Natural killer cell (primary cell): Measurements from ENCODE around the gene SNRNP25. TPM values are rescaled to one million over a fixed set of nuclear protein-coding genes. Genes with fewer than 3 reads are reported as not detected.

ENCODE experiments used
- ATAC-seq, 3 donors: fragments of 150-1000 bp in 2 of 3; fragments of 200-7000 bp in 1 of 3; cut with Tn5 transposase; 1 replicate in 1 of 3; 2 replicates in 2 of 3; pipeline ENCODE4 v1.10.0; 2021; ENCODE audit warnings: mild to moderate bottlenecking in 2 of 3, moderate library complexity in 2 of 3
- DNase-seq, 2 donors: peaks; one replicate each; pipeline versions ENCODE4 v3.0.0 to v3.0.0-alpha.2; 2013 to 2021; ENCODE audit warnings: mixed read lengths in 1 of 2
- H3K27ac ChIP-seq: one replicate; pipeline ENCODE4 v1.5.1; 2013; ENCODE audit warnings: mild to moderate bottlenecking, low read length
- H3K27me3 ChIP-seq: one replicate; pipeline ENCODE4 v1.6.1; 2013; ENCODE audit warnings: low read length; ENCODE audit not compliant: control insufficient read depth, insufficient read depth
- H3K36me3 ChIP-seq: one replicate; pipeline ENCODE4 v1.6.1; 2013; ENCODE audit warnings: low read length; ENCODE audit not compliant: control insufficient read depth, insufficient read depth
- H3K4me1 ChIP-seq: one replicate; pipeline ENCODE4 v1.6.1; 2013; ENCODE audit warnings: low read length; ENCODE audit not compliant: control insufficient read depth, insufficient read depth
- H3K4me3 ChIP-seq: one replicate; pipeline ENCODE4 v1.5.1; 2013; ENCODE audit warnings: low read length
- H3K9me3 ChIP-seq: one replicate; pipeline ENCODE4 v1.6.1; 2013; ENCODE audit warnings: low read length; ENCODE audit not compliant: control insufficient read depth, insufficient read depth
- H3K27ac Mint-ChIP-seq, 2 donors: one replicate each; pipeline ENCODE4 v1.8.0; 2022; ENCODE audit warnings: mild to moderate bottlenecking in 2 of 2, mixed read lengths in 2 of 2, moderate library complexity in 1 of 2
- H3K27me3 Mint-ChIP-seq, 2 donors: one replicate each; pipeline ENCODE4 v1.8.0; 2022; ENCODE audit warnings: low read depth in 2 of 2, mixed read lengths in 2 of 2
- H3K36me3 Mint-ChIP-seq: one replicate; pipeline ENCODE4 v1.8.0; 2022; ENCODE audit warnings: mixed read lengths
- H3K4me1 Mint-ChIP-seq, 2 donors: one replicate each; pipeline ENCODE4 v1.8.0; 2022; ENCODE audit warnings: mixed read lengths in 2 of 2
- H3K4me3 Mint-ChIP-seq: one replicate; pipeline ENCODE4 v1.8.0; 2022; ENCODE audit warnings: mild to moderate bottlenecking, moderate library complexity, mixed read lengths
- H3K9me3 Mint-ChIP-seq, 2 donors: one replicate each; pipeline ENCODE4 v1.8.0; 2022; ENCODE audit warnings: mixed read lengths in 2 of 2
- WGBS: methylation state at CpG from one replicate; pipeline ENCODE4 v1.1.7; 2013; ENCODE audit warnings: missing lambda C conversion rate; ENCODE audit not compliant: insufficient coverage; 5-methylcytosine and 5-hydroxymethylcytosine counted together
- intact Hi-C: fragments of 100-400 bp; cut with micrococcal nuclease; formaldehyde crosslinking; loops from one replicate; pipeline ENCODE4 v1.14.2; 2022
- total RNA-seq, 4 donors: library from RNA; stranded (reverse); fragments of 120-200 nt in 1 of 4; gene quantifications; one replicate each; pipeline versions ENCODE4 v1.2.3 to v1.2.4, GENCODE V29; 2013 to 2022
- TF ChIP-seq, protein P1 (sequence below): fragments of 200-600 bp; IDR thresholded peaks from one replicate; pipeline ENCODE4 v1.8.0; 2022; ENCODE audit warnings: antibody characterized with exemption

Gene SNRNP25
- total RNA-seq, 3 donors from 2014 or later (not counting 1 experiment from before 2014, with no cell fraction given) = 6.4 to 13.4 (median 13.2) TPM

DNA sequence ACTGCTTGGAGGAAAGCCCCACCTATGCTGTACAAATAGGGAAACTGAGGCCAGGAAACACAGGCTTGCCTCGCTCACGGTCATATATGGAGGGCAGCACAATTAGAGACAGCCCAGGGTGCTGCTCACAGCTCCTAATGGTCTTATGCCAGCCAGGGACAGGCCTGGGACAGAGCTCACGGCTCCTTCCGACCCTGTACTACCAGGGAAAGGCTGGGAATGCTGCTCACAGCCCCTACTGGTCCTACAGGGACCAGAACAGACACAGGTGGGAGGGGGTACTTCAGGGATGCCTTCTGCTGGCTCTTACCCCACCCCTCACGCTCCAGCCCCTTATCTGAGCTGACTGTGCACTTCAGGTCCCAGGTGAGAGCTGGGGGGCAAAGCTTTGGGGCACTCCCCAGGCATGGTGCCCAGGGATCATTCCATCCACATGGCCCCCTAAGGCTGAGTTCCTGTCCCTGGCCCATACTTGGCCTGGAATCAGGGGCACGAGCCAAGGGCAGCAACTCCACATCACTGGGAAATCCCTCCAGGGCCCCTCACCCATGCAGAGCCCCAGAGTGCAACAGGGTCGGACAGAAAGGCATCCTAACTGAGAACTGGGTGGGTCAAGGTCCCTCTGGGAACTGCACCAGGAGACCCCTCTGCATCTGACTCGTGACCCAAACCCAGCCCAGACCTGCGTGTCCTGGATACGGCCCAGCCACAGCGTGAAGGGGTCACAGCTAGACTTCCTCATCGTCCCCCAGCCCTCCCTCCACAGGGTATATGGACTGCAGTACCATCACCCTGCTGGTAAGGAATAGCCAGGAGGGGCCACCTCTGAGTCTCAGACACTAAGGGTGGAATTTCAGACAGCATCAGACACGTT lies 12.9 kb downstream of the SNRNP25 start:
- Mint-ChIP-seq H3K36me3 (no peaks in the 10 kb centered on the region), H3K4me3 (no peak overlapping the region), H3K27ac (no peak overlapping the region), H3K27me3 (peaks cover 0 to 4% of the 10 kb centered on the region in 2 donors), H3K9me3 (no peaks in the 10 kb centered on the region), H3K4me1 (peaks cover 0 to 6% of the 10 kb centered on the region in 2 donors)
- Histone ChIP-seq H3K9me3 (no peaks in the 10 kb centered on the region), H3K27ac (no peak overlapping the region), H3K4me1 (peaks cover 4% of the 10 kb centered on the region), H3K27me3 (peaks cover 2% of the 10 kb centered on the region), H3K4me3 (no peak overlapping the region), H3K36me3 (no peaks in the 10 kb centered on the region)
- ATAC-seq = no peak
- 88% methylated on average over 13 of the region's 13 CpGs for WGBS
- TF ChIP-seq, protein P1, sequence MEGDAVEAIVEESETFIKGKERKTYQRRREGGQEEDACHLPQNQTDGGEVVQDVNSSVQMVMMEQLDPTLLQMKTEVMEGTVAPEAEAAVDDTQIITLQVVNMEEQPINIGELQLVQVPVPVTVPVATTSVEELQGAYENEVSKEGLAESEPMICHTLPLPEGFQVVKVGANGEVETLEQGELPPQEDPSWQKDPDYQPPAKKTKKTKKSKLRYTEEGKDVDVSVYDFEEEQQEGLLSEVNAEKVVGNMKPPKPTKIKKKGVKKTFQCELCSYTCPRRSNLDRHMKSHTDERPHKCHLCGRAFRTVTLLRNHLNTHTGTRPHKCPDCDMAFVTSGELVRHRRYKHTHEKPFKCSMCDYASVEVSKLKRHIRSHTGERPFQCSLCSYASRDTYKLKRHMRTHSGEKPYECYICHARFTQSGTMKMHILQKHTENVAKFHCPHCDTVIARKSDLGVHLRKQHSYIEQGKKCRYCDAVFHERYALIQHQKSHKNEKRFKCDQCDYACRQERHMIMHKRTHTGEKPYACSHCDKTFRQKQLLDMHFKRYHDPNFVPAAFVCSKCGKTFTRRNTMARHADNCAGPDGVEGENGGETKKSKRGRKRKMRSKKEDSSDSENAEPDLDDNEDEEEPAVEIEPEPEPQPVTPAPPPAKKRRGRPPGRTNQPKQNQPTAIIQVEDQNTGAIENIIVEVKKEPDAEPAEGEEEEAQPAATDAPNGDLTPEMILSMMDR = no peak
- no peak for DNase-seq
- intact Hi-C loops = no loop called here

DNA sequence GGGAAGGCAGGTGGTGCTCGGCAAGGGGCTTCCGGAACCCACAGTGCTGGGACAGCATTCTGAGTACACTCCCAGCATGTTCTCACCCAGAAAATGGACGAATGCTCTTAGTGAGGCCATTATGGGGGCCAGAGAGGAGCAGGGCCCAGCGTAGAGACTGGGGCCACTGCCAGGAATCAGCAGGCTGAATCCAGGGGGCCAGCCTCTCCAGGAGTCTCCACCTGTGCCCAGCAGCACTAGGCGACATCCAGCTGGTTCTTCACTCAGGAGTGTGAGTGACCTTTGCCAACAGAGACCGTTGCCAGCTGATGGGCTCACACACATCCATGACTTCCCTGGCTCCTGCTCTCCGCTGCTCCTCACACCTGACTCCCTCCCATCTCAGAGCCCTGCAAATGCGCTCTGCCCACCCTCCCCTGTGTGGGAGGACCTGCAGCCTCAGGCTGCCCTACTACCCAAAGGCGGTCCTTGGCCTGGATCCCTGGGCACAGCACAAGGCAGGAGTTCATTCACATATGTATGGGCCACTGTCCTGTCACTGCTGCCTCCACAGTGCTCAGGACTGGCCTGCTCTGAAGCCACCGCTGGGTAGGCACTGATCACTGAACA lies 13.7 kb downstream of the SNRNP25 start:
- no peak for ATAC-seq
- H3K27ac ChIP-seq = no peak overlapping the region
- H3K27me3 Mint-ChIP-seq = peaks cover 0 to 4% of the 10 kb centered on the region in 2 donors
- peaks cover 3% of the 10 kb centered on the region for H3K27me3 ChIP-seq
- H3K4me3 Mint-ChIP-seq = no peak overlapping the region
- no peak overlapping the region for H3K27ac Mint-ChIP-seq
- no peaks in the 10 kb centered on the region for H3K36me3 ChIP-seq
- TF ChIP-seq, protein P1 = no peak
- no peaks in the 10 kb centered on the region for H3K9me3 ChIP-seq
- no peak overlapping the region for H3K4me3 ChIP-seq
- no peaks in the 10 kb centered on the region for H3K36me3 Mint-ChIP-seq
- H3K4me1 Mint-ChIP-seq = peaks cover 0 to 6% of the 10 kb centered on the region in 2 donors
- no peaks in the 10 kb centered on the region for H3K9me3 Mint-ChIP-seq
- intact Hi-C loops = no loop called here
- peaks cover 4% of the 10 kb centered on the region for H3K4me1 ChIP-seq
- WGBS = 93% methylated on average over 10 of the region's 10 CpGs
- DNase-seq = no peak

DNA sequence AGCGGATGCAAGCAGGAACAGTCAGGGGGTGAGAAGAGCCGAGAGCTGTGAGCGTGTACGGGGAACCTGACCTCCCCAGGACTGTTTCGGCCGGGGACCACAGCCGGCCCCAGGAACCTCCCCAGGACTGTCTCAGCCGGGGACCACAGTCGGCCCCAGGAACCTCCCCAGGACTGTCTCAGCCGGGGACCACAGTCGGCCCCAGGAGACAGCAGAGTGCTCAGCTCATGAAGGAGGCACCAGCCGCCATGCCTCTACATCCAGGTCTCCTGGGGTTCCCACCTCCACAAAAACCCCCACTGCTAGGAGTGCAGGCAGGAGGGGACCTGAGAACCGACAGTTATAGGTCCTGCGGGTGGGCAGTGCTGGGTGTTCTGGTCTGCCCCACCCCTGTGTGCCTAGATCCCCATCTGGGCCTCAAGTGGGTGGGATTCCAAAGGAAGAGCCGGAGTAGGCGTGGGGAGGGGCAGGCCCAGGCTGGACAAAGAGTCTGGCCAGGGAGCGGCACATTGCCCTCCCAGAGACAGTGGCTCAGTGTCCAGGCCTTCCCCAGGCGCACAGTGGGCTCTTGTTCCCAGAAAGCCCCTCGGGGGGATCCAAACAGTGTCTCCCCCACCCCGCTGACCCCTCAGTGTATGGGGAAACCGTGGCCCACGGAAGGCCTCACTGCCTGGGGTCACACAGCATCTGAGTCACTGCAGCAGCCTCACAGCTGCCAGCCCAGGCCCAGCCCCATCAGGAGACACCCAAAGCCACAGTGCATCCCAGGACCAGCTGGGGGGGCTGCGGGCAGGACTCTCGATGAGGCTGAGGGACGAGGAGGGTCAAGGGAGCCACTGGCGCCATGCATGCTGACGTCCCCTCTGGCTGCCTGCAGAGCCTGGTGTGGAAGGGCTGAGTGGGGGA lies 14.5 kb downstream of the SNRNP25 start:
- H3K4me1 ChIP-seq = peaks cover 10% of the 10 kb centered on the region
- H3K27me3 ChIP-seq = peaks cover 8% of the 10 kb centered on the region
- intact Hi-C loops = no loop called here
- Mint-ChIP-seq H3K36me3 (no peaks in the 10 kb centered on the region), H3K4me1 (peaks cover 0 to 11% of the 10 kb centered on the region in 2 donors), H3K27me3 (peaks cover 0 to 8% of the 10 kb centered on the region in 2 donors), H3K4me3 (no peak overlapping the region), H3K27ac (no peak overlapping the region), H3K9me3 (no peaks in the 10 kb centered on the region)
- H3K36me3 ChIP-seq = no peaks in the 10 kb centered on the region
- H3K27ac ChIP-seq = no peak overlapping the region
- TF ChIP-seq, protein P1 = no peak
- H3K9me3 ChIP-seq = no peaks in the 10 kb centered on the region
- no peak for DNase-seq
- 92% methylated on average over 27 of the region's 27 CpGs for WGBS
- ATAC-seq = no peak
- no peak overlapping the region for H3K4me3 ChIP-seq
